ENCODE results near the gene KCNQ1. TPM values are rescaled to one million over a fixed set of nuclear protein-coding genes. Genes with fewer than 3 reads are reported as not detected.

Gene KCNQ1
- total RNA-seq, 1 donor from 2014 or later = 1.6 TPM

GRCh38 chr11:2846056-2846455, 401.2 kb downstream of the KCNQ1 start:
- no peaks in the 10 kb centered on the region for H3K36me3 ChIP-seq (ENCODE audit: control insufficient read depth, insufficient read depth, low read length)
- FAIRE-seq (no peak), DNase-seq (ENCODE audit: low read depth) (no peak)
- no peak overlapping the region for H3K4me3 ChIP-seq (ENCODE audit: low read depth, low read length)
- no peak for TF ChIP-seq CTCF (IDR thresholded peaks at IDR 0.05; ENCODE audit: insufficient read depth, low read length, severe bottlenecking)
- H3K27me3 ChIP-seq (ENCODE audit: control insufficient read depth, insufficient read depth, low read length) = no peaks in the 10 kb centered on the region

- no peaks in the 10 kb centered on the region for H3K27me3 ChIP-seq (ENCODE audit: control insufficient read depth, insufficient read depth, low read length)
- FAIRE-seq = no peak
- H3K36me3 ChIP-seq (ENCODE audit: control insufficient read depth, insufficient read depth, low read length) = no peaks in the 10 kb centered on the region
- no peak overlapping the region for H3K4me3 ChIP-seq (ENCODE audit: low read depth, low read length)
- no peak for TF ChIP-seq CTCF (IDR thresholded peaks at IDR 0.05; ENCODE audit: insufficient read depth, low read length, severe bottlenecking)
- DNase-seq (ENCODE audit: low read depth) = no peak
Observed at GRCh38 chr11:2846470-2846869, 401.7 kb downstream of the KCNQ1 start.

- Histone ChIP-seq H3K36me3 (ENCODE audit: control insufficient read depth, insufficient read depth, low read length) (no peaks in the 10 kb centered on the region), H3K4me3 (ENCODE audit: low read depth, low read length) (no peak overlapping the region), H3K27me3 (ENCODE audit: control insufficient read depth, insufficient read depth, low read length) (no peaks in the 10 kb centered on the region)
- FAIRE-seq = no peak
- DNase-seq (ENCODE audit: low read depth) = no peak
- TF ChIP-seq CTCF (IDR thresholded peaks at IDR 0.05; ENCODE audit: insufficient read depth, low read length, severe bottlenecking) = no peak
Observed at GRCh38 chr11:2847561-2847960, 402.8 kb downstream of the KCNQ1 start.

GRCh38 chr11:2848497-2848896, 403.7 kb downstream of the KCNQ1 start:
- FAIRE-seq (no peak), DNase-seq (ENCODE audit: low read depth) (no peak)
- Histone ChIP-seq H3K27me3 (ENCODE audit: control insufficient read depth, insufficient read depth, low read length) (no peaks in the 10 kb centered on the region), H3K36me3 (ENCODE audit: control insufficient read depth, insufficient read depth, low read length) (no peaks in the 10 kb centered on the region), H3K4me3 (ENCODE audit: low read depth, low read length) (no peak overlapping the region)
- TF ChIP-seq CTCF (IDR thresholded peaks at IDR 0.05; ENCODE audit: insufficient read depth, low read length, severe bottlenecking) = no peak

- DNase-seq (ENCODE audit: low read depth) (no peak), FAIRE-seq (no peak)
- H3K27me3 ChIP-seq (ENCODE audit: control insufficient read depth, insufficient read depth, low read length) = peaks cover 2% of the 10 kb centered on the region
- no peak overlapping the region for H3K4me3 ChIP-seq (ENCODE audit: low read depth, low read length)
- H3K36me3 ChIP-seq (ENCODE audit: control insufficient read depth, insufficient read depth, low read length) = no peaks in the 10 kb centered on the region
- TF ChIP-seq CTCF (IDR thresholded peaks at IDR 0.05; ENCODE audit: insufficient read depth, low read length, severe bottlenecking) = no peak
Observed at GRCh38 chr11:2849994-2850770, 405.4 kb downstream of the KCNQ1 start.

GRCh38 chr11:2853401-2853800, 408.6 kb downstream of the KCNQ1 start:
- FAIRE-seq (no peak), DNase-seq (ENCODE audit: low read depth) (no peak)
- no peak for TF ChIP-seq CTCF (IDR thresholded peaks at IDR 0.05; ENCODE audit: insufficient read depth, low read length, severe bottlenecking)
- Histone ChIP-seq H3K4me3 (ENCODE audit: low read depth, low read length) (no peak overlapping the region), H3K36me3 (ENCODE audit: control insufficient read depth, insufficient read depth, low read length) (no peaks in the 10 kb centered on the region), H3K27me3 (ENCODE audit: control insufficient read depth, insufficient read depth, low read length) (peaks cover 2% of the 10 kb centered on the region)

Data from bronchial epithelial cell (primary cell).